ENCODE data around the gene MVK. TPM values are rescaled to one million over a fixed set of nuclear protein-coding genes. Genes with fewer than 3 reads are reported as not detected.

MVK gene
- total RNA-seq, 1 donor from 2014 or later = 44.9 TPM

GRCh38 chr12:109626378-109627115, 53.0 kb downstream of the MVK start:
- no peak for DNase-seq (ENCODE audit: low read depth)

- DNase-seq (ENCODE audit: low read depth) = no peak
Measured at GRCh38 chr12:109627633-109628032, 54.0 kb downstream of the MVK start.

GRCh38 chr12:109630107-109630506, 56.5 kb downstream of the MVK start:
- no peak for DNase-seq (ENCODE audit: low read depth)

- DNase-seq (ENCODE audit: low read depth) = no peak
Measured at GRCh38 chr12:109630815-109631214, 57.2 kb downstream of the MVK start.

GRCh38 chr12:109631302-109631701, 57.7 kb downstream of the MVK start:
- DNase-seq (ENCODE audit: low read depth) = no peak

- no peak for DNase-seq (ENCODE audit: low read depth)
Measured at GRCh38 chr12:109631751-109632150, 58.2 kb downstream of the MVK start.

GRCh38 chr12:109632342-109632741, 58.7 kb downstream of the MVK start:
- no peak for DNase-seq (ENCODE audit: low read depth)

GRCh38 chr12:109635717-109636116, 62.1 kb downstream of the MVK start:
- DNase-seq (ENCODE audit: low read depth) = no peak

GRCh38 chr12:109637348-109637747, 63.8 kb downstream of the MVK start:
- no peak for DNase-seq (ENCODE audit: low read depth)

- DNase-seq (ENCODE audit: low read depth) = no peak
Measured at GRCh38 chr12:109637996-109638395, 64.4 kb downstream of the MVK start.

GRCh38 chr12:109638735-109639134, 65.1 kb downstream of the MVK start:
- no peak for DNase-seq (ENCODE audit: low read depth)

- DNase-seq (ENCODE audit: low read depth) = no peak
Measured at GRCh38 chr12:109639151-109639872, 65.7 kb downstream of the MVK start.

- DNase-seq (ENCODE audit: low read depth) = no peak
Measured at GRCh38 chr12:109640961-109641360, 67.4 kb downstream of the MVK start.

GRCh38 chr12:109641422-109641821, 67.8 kb downstream of the MVK start:
- DNase-seq (ENCODE audit: low read depth) = no peak

- no peak for DNase-seq (ENCODE audit: low read depth)
Measured at GRCh38 chr12:109642506-109643132, 69.0 kb downstream of the MVK start.

GRCh38 chr12:109645194-109645593, 71.6 kb downstream of the MVK start:
- no peak for DNase-seq (ENCODE audit: low read depth)

- no peak for DNase-seq (ENCODE audit: low read depth)
Measured at GRCh38 chr12:109645708-109646107, 72.1 kb downstream of the MVK start.

Other genes with a start within 250 kb of the MVK start
- gene MYO1H, start 225.9 kb upstream of the MVK start, total RNA-seq = not detected in 2 replicates
- gene KCTD10, start 96.5 kb upstream of the MVK start, total RNA-seq = 26.9 and 37.8 TPM in 2 replicates
- 47.3 and 53.0 TPM in 2 replicates for gene UBE3B, start 96.2 kb upstream of the MVK start, total RNA-seq
- gene MMAB, start 290 bp upstream of the MVK start, total RNA-seq = 68.1 and 70.2 TPM in 2 replicates
- gene FAM222A, start 140.0 kb downstream of the MVK start, total RNA-seq = 5.7 and 9.1 TPM in 2 replicates